Mesenchymal stem cell (in vitro differentiated cells and primary cell): ENCODE data around the gene ZFAND2B.

Source experiments
- DNase-seq: peaks from one replicate; pipeline ENCODE4 v3.0.0-alpha.2; 2013
- H2AFZ ChIP-seq: one replicate; pipeline ENCODE4 v1.6.1; 2013; ENCODE audit warnings: low read depth, mild to moderate bottlenecking, control low read depth, inconsistent platforms, low read length, moderate library complexity
- H2AK5ac ChIP-seq: 2 replicates; pipeline ENCODE4 v1.6.1; 2013; ENCODE audit warnings: low read length, moderate library complexity, mild to moderate bottlenecking, inconsistent platforms; ENCODE audit not compliant: severe bottlenecking
- H2BK120ac ChIP-seq: one replicate; pipeline ENCODE4 v1.6.1; 2013; ENCODE audit warnings: low read depth, mild to moderate bottlenecking, inconsistent platforms, low read length, moderate library complexity
- H2BK12ac ChIP-seq, 2 experiments: one replicate each; pipeline ENCODE4 v1.6.1; 2013; ENCODE audit warnings: inconsistent platforms in 2 of 2, low read length in 2 of 2, mild to moderate bottlenecking in 2 of 2, moderate library complexity in 2 of 2, control low read depth in 1 of 2
- H2BK15ac ChIP-seq: one replicate; pipeline ENCODE4 v1.6.1; 2013; ENCODE audit warnings: mild to moderate bottlenecking, low read depth, inconsistent platforms; ENCODE audit not compliant: poor library complexity, severe bottlenecking
- H2BK5ac ChIP-seq: 2 replicates; pipeline ENCODE4 v1.6.1; 2013; ENCODE audit warnings: low read depth, mild to moderate bottlenecking, low read length, control low read depth, inconsistent platforms; ENCODE audit not compliant: poor library complexity, severe bottlenecking
- H3K14ac ChIP-seq, 2 experiments: one replicate each; pipeline ENCODE4 v1.6.1; 2013; ENCODE audit warnings: inconsistent platforms in 2 of 2, low read length in 2 of 2, control low read depth in 1 of 2, mild to moderate bottlenecking in 1 of 2, moderate library complexity in 1 of 2
- H3K18ac ChIP-seq, 2 experiments: one replicate each; pipeline ENCODE4 v1.6.1; 2013; ENCODE audit warnings: inconsistent platforms in 2 of 2, low read length in 2 of 2, control low read depth in 1 of 2, low read depth in 1 of 2, mild to moderate bottlenecking in 1 of 2
- H3K23ac ChIP-seq, 2 experiments: one replicate each; pipeline ENCODE4 v1.6.1; 2013; ENCODE audit warnings: inconsistent platforms in 2 of 2, low read length in 2 of 2, mild to moderate bottlenecking in 2 of 2, moderate library complexity in 2 of 2, control low read depth in 1 of 2
- H3K27ac ChIP-seq: 2 replicates; pipeline ENCODE4 v1.5.1; 2013; ENCODE audit warnings: mild to moderate bottlenecking, moderate library complexity, low read length, control low read depth, inconsistent platforms; ENCODE audit not compliant: poor library complexity, severe bottlenecking
- H3K27me3 ChIP-seq, 2 experiments: 2 replicates each; pipeline versions ENCODE4 v1.6.1 to v1.7.0; 2013; ENCODE audit warnings: low read length in 2 of 2, mild to moderate bottlenecking in 2 of 2, moderate library complexity in 2 of 2, control low read depth in 1 of 2, inconsistent platforms in 1 of 2; ENCODE audit not compliant: control insufficient read depth in 1 of 2, insufficient read depth in 1 of 2
- H3K36me3 ChIP-seq, 2 experiments: 2 replicates each; pipeline versions ENCODE4 v1.6.1 to v1.7.0; 2013; ENCODE audit warnings: low read length in 2 of 2, control low read depth in 1 of 2, inconsistent platforms in 1 of 2, low read depth in 1 of 2, mild to moderate bottlenecking in 1 of 2; ENCODE audit not compliant: insufficient read depth in 2 of 2, control insufficient read depth in 1 of 2
- H3K4ac ChIP-seq, 2 experiments: one replicate each; pipeline ENCODE4 v1.6.1; 2013; ENCODE audit warnings: inconsistent platforms in 2 of 2, low read length in 2 of 2, mild to moderate bottlenecking in 2 of 2, moderate library complexity in 2 of 2, control low read depth in 1 of 2, low read depth in 1 of 2
- H3K4me1 ChIP-seq: 2 replicates; pipeline ENCODE4 v1.6.1; 2013; ENCODE audit warnings: low read depth, low read length, control low read depth; ENCODE audit not compliant: control insufficient read depth, insufficient read depth
- H3K4me2 ChIP-seq: 2 replicates; pipeline ENCODE4 v1.6.1; 2013; ENCODE audit warnings: low read length, mild to moderate bottlenecking, inconsistent platforms; ENCODE audit not compliant: poor library complexity, severe bottlenecking
- H3K4me3 ChIP-seq, 2 experiments: 2 replicates each; pipeline versions ENCODE4 v1.5.1 to v1.7.0; 2013; ENCODE audit warnings: low read length in 2 of 2, mild to moderate bottlenecking in 2 of 2, control low read depth in 1 of 2, low read depth in 1 of 2; ENCODE audit not compliant: insufficient read depth in 1 of 2
- H3K79me1 ChIP-seq: replicated peaks from 2 replicates; pipeline ENCODE4 v1.6.1; 2013; ENCODE audit warnings: mild to moderate bottlenecking, control low read depth, low read length, inconsistent platforms; ENCODE audit not compliant: poor library complexity, severe bottlenecking
- H3K9ac ChIP-seq: 2 replicates; pipeline ENCODE4 v1.7.0; 2013; ENCODE audit warnings: mild to moderate bottlenecking, low read length, moderate library complexity
- H3K9me3 ChIP-seq: 2 replicates; pipeline ENCODE4 v1.7.0; 2013; ENCODE audit warnings: mild to moderate bottlenecking, low read length; ENCODE audit not compliant: control insufficient read depth
- H4K8ac ChIP-seq: one replicate; pipeline ENCODE4 v1.6.1; 2013; ENCODE audit warnings: inconsistent platforms, mild to moderate bottlenecking, low read length, moderate library complexity
- H4K91ac ChIP-seq: one replicate; pipeline ENCODE4 v1.6.1; 2013; ENCODE audit warnings: mild to moderate bottlenecking, low read length, inconsistent platforms
- WGBS: methylation state at CpG from one replicate; pipeline ENCODE4 v1.1.7; 2013; ENCODE audit warnings: mixed read lengths; 5-methylcytosine and 5-hydroxymethylcytosine counted together

The ZFAND2B gene

DNA sequence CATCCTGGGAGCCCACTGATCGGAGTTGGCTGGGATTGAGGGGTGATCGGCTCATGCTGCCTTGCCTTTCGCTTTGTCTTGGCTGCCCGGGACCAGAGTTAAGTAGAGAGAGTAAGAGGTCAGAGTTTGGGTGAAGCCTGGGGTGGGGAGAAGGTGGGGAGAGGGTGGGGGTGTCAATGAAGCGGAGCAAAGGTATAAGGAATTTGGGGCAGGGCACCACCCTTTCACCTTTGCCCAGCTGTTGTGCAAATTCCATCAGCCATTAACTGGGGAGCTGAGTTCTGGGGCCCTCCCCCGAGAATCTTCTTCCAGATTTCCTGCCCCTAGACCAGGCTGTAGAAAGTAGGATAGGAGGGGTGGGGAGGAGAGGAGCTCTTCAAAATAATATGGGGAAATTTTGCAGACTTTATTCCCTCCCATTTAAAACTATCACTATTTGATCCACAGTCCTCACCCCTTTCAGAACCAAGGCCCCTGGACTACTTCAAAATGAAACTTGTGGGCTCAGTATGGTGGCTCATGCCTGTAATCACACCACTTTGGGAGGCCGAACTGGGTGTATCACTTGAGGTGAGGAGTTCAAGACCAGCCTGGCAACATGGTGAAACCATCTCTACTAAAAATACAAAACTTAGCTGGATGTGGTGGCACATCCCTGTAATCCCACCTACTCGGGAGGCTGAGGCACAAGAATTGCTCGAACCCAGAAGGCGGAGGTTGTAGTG is 36.5 kb upstream of the ZFAND2B start, which contains the start of gene SLC23A3:
TSS of gene SLC23A3 (minus strand) at position 100 of the 725 bp plus-strand sequence. CDS start at position 55, 45 bp downstream.
- H3K27me3 ChIP-seq, result no peaks in the 10 kb centered on the region
- no peak within 1 kb of the TSS for H4K8ac ChIP-seq
- H3K4me3 ChIP-seq, result no peak within 1 kb of the TSS
- H2BK120ac ChIP-seq, result no peak within 1 kb of the TSS
- peaks cover 10% of the 10 kb centered on the region for H3K79me1 ChIP-seq
- no peak within 1 kb of the TSS for H3K4me2 ChIP-seq
- H3K9me3 ChIP-seq, result no peaks in the 10 kb centered on the region
- peak within 1 kb of the TSS; percentile 59 for H3K9ac ChIP-seq
- H2AFZ ChIP-seq, result no peak within 1 kb of the TSS
- no peak within 1 kb of the TSS for H2BK12ac ChIP-seq
- 92% methylated on average over 9 of the region's 10 CpGs for WGBS
- no peak within 1 kb of the TSS for H3K4ac ChIP-seq
- no peak within 1 kb of the TSS for H3K23ac ChIP-seq
- H2BK15ac ChIP-seq, result no peak within 1 kb of the TSS
- peaks cover 27 to 40% of the 10 kb centered on the region in 2 experiments for H3K36me3 ChIP-seq
- no peak for DNase-seq
- no peak within 1 kb of the TSS for H3K27ac ChIP-seq
- H2AK5ac ChIP-seq, result no peak within 1 kb of the TSS
- H3K18ac ChIP-seq, result no peak within 1 kb of the TSS
- H4K91ac ChIP-seq, result no peak within 1 kb of the TSS
- H2BK5ac ChIP-seq, result no peak within 1 kb of the TSS
- peaks cover 11% of the 10 kb centered on the region for H3K4me1 ChIP-seq
- no peak within 1 kb of the TSS for H3K14ac ChIP-seq

DNA sequence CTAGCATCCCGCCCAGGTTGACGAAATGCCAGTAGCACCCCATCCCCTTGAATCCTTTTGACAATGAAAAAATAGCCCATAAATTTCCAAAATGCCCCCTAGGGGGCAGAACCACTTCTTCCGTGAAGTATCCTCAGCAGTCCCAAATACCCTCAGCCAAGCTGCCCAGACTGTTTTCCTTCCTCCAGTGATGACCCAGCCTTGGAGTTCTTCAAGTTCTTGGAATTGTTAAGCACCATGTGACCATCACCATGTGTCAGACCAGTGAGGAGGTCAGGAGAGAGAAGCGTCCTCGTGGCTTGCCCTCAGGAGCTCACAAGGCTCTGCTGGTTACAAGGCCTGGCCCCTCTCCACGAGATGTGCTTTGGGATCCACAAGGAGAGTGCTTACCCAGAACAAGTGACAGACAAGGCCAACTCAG is 35.3 kb upstream of the ZFAND2B start:
- Histone ChIP-seq H3K9me3 (no peaks in the 10 kb centered on the region), H2AFZ (no peak overlapping the region), H3K23ac (no peak overlapping the region), H3K4ac (no peak overlapping the region), H3K27me3 (no peaks in the 10 kb centered on the region), H4K91ac (no peak overlapping the region), H3K18ac (no peak overlapping the region), H4K8ac (no peak overlapping the region), H3K4me1 (peaks cover 15% of the 10 kb centered on the region), H2BK120ac (no peak overlapping the region), H2BK5ac (no peak overlapping the region), H3K14ac (no peak overlapping the region), H3K36me3 (peaks cover 26 to 40% of the 10 kb centered on the region in 2 experiments), H3K9ac (peak overlapping the region; percentile 76), H2BK15ac (no peak overlapping the region), H2BK12ac (peak overlapping the region in 1 of 2 experiments; percentile 37), H3K4me3 (no peak overlapping the region), H3K27ac (no peak overlapping the region), H3K4me2 (no peak overlapping the region), H2AK5ac (no peak overlapping the region), H3K79me1 (peaks cover 10% of the 10 kb centered on the region)
- 52% methylated on average over 6 of the region's 6 CpGs for WGBS
- peak; percentile 86 for DNase-seq

DNA sequence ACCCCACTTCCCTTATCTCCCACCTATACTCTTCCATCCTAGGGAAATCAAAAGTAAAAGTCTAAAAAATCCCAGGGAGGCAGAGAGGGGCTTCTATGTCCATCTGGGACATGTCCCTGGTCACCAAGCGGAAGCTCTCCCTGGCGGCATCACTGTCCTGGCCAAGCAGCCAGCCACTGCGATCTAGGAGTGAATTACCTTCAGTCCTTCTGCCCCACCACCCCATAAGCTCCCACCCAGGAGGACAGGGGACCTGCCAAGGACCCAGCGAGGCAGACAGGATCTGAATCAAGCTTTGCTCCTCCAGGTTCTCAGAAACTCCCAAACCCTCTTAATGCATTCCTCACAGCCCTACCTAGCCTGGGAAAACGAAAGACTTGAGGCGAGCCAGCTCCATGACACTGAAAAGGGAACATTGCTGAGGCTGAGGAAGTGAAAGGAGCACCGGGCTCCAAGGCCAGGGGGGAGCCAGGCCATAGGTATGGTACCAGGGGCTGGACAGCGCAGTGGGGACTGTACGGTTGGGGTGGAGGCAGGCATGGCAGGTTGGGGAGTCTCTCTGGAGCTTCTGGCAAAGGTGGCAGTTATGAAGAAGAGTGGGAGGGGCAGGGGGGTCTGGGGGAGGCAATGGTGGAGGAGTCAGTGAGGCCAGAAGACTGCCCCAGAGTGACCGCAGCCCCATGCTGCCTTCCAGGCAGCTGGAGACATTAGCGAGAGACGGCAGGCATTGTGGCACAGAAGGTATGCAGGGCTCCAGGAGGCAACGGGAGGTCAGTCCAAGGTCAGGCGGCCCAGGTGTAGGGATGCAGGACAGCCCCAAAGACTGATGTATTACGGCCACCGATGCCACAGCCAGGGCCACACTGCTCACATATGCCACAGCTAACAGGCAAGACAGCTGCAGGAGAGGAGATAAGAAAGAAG is 34.1 kb upstream of the ZFAND2B start:
- H2BK12ac ChIP-seq, result no peak overlapping the region
- H3K4me2 ChIP-seq, result no peak overlapping the region
- peak overlapping the region; percentile 9 for H2BK15ac ChIP-seq
- H3K9me3 ChIP-seq, result no peaks in the 10 kb centered on the region
- H3K27me3 ChIP-seq, result no peaks in the 10 kb centered on the region
- no peak overlapping the region for H3K4ac ChIP-seq
- H2AK5ac ChIP-seq, result no peak overlapping the region
- peaks cover 10% of the 10 kb centered on the region for H3K79me1 ChIP-seq
- H4K91ac ChIP-seq, result no peak overlapping the region
- H3K36me3 ChIP-seq, result peaks cover 26 to 38% of the 10 kb centered on the region in 2 experiments
- H3K4me1 ChIP-seq, result peaks cover 15% of the 10 kb centered on the region
- H3K4me3 ChIP-seq, result no peak overlapping the region
- DNase-seq, result no peak
- H2AFZ ChIP-seq, result no peak overlapping the region
- no peak overlapping the region for H3K27ac ChIP-seq
- H3K14ac ChIP-seq, result no peak overlapping the region
- no peak overlapping the region for H2BK5ac ChIP-seq
- no peak overlapping the region for H4K8ac ChIP-seq
- 94% methylated on average over 15 of the region's 16 CpGs for WGBS
- H3K18ac ChIP-seq, result no peak overlapping the region
- H3K23ac ChIP-seq, result no peak overlapping the region
- H2BK120ac ChIP-seq, result no peak overlapping the region
- peak overlapping the region; percentile 76 for H3K9ac ChIP-seq

DNA sequence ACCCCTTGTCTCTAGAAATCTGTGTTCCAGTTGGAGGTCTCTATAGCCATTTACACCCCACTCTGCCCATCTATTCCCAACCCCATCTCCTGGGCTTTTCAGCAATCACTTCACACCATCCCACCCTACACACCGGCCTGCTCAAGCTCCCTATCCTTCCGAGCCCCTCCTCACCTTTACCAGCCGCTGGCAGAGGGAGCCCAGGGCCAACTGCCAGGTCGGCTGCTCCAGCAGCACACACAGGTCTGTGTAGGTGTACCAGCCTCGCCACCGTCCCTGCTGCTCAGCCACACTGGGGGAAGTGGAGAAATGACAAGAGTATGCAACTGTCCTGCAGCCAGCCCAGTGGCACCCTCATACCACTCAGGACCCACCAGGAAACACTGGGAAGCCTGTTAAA is 33.4 kb upstream of the ZFAND2B start:
- Histone ChIP-seq H3K4me2 (no peak overlapping the region), H3K9ac (no peak overlapping the region), H4K8ac (no peak overlapping the region), H4K91ac (no peak overlapping the region), H3K27me3 (no peaks in the 10 kb centered on the region), H3K4ac (no peak overlapping the region), H3K14ac (no peak overlapping the region), H2AK5ac (no peak overlapping the region), H3K9me3 (no peaks in the 10 kb centered on the region), H2BK5ac (no peak overlapping the region), H3K36me3 (peaks cover 26 to 38% of the 10 kb centered on the region in 2 experiments), H2AFZ (no peak overlapping the region), H3K27ac (no peak overlapping the region), H3K79me1 (peaks cover 10% of the 10 kb centered on the region), H2BK12ac (no peak overlapping the region), H3K18ac (no peak overlapping the region), H3K4me3 (no peak overlapping the region), H3K23ac (no peak overlapping the region), H3K4me1 (peaks cover 15% of the 10 kb centered on the region), H2BK120ac (no peak overlapping the region), H2BK15ac (no peak overlapping the region)
- WGBS, result 96% methylated on average over 6 of the region's 6 CpGs
- no peak for DNase-seq
